Myocyte (in vitro differentiated cells): ENCODE results near the gene VWA5B2. TPM values are rescaled to one million over a fixed set of nuclear protein-coding genes. Genes with fewer than 3 reads are reported as not detected.
"Not testable (repeated sequence)": the region's sequence is repeated elsewhere in the genome, so short reads cannot be mapped to it uniquely, and the experiment has no call there.

Experiments used
- DNase-seq: peaks from one replicate; pipeline ENCODE4 v3.0.0-alpha.2; 2012; ENCODE audit warnings: low read depth
- total RNA-seq: library from RNA; depleted of rRNA; stranded (reverse); fragments of >200 nt; gene quantifications from 2 replicates; pipeline ENCODE4 v1.2.3, GENCODE V29; 2014

VWA5B2 gene
- total RNA-seq, 1 donor from 2014 or later, result not detected

DNA sequence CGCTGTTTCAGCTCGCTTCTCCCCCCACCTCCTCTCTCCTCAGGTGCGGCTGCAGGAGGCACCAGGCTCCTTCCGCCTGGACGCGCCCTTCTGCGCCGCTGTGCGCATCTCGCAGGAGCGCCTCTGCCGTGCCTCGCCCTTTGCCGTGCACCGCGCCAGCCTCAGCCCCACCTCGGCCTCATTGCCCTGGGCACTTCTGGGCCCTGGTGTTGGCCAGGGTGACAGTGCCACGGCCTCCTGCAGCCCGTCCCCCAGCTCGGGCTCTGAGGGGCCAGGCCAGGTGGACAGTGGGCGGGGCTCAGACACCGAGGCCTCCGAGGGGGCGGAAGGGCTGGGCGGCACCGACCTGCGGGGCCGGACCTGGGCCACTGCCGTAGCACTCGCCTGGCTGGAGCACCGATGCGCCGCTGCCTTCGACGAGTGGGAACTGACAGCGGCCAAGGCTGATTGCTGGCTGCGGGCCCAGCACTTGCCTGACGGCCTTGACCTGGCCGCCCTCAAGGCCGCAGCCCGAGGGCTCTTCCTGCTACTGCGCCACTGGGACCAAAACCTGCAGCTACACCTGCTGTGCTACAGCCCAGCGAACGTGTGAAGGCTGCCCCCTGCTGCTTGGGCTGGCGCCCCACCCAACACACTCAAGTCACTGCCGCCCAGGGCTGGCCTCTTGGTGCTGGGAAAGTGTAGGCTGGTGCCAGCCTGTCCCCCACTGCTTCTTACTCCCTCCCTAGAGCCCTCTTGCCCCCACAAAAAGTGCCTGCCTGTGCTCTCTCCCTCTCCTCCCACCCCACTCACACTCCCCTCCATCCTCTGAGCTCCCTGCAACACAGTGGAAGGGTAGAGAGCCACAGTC lies 12.3 kb downstream of the VWA5B2 start:
- no peak for DNase-seq

DNA sequence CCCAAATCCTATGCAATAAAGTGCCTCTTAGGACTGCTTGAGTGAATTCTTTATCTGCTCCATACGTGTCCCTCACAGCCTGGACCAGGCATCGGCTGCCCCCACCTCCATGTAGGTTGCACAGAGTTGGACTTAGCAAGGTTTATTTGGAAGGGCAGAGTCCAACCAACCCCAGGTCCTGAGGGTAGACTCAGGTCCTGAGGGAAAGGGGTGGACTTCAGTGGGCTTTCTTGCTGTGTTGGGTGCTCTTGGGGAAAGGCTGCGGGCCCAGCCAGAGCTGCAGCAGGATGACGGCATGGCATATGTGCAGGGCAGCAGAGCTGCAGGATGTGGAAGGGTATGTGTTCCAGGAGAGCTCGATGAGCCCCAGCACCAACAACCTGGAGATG lies 12.9 kb downstream of the VWA5B2 start:
- DNase-seq, result no peak

DNA sequence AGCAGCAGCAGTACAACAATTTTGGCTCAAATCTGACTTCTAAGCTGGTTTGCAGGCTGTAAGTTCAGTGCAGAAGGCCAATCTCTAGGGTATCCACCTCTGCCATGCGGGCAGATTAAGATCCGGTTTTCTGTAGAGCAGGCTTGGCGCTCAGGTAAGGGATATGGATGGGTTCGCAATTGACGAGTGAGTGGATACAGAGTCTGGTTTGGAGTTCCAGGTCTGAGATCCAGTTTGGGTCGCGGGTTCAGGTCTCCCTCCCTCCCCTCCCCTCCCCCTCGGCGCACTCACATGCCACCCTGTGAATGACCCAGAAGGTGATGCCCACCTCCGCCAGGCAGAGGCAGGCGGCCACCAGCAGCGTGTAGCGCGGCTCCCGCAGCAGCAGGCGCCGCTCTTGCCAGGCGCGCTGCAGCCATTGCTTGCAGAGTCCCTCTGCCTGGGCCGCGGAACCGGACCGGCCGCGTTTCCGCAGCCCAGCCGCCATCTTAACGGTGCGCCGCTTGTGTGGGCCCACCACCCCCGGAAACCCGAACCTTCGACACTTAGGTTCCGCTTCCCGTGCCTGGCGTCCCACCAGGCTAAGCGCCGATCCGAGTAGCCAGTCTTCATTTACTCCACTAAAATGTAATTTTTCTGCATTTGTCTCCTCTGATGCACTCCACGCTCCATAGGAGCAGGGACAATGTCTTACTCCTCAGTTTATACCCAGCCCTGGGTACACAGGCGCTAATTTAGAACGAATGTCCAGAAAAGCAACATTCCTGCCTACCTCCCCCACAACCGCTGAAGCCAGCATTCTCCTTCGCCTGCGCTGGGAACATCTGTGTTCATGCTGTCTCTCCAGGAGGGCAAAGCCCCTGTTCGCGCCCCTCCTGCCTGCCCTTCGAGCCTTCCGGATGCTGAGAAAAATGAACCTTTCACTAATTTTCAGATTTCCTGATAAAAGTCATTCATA lies 19.3 kb downstream of the VWA5B2 start, which contains the start of gene ALG3:
ALG3 (minus strand) TSS at position 509 of the 958 bp plus-strand sequence; CDS start at position 487, 22 bp downstream.
- DNase-seq, result peak; percentile 90

DNA sequence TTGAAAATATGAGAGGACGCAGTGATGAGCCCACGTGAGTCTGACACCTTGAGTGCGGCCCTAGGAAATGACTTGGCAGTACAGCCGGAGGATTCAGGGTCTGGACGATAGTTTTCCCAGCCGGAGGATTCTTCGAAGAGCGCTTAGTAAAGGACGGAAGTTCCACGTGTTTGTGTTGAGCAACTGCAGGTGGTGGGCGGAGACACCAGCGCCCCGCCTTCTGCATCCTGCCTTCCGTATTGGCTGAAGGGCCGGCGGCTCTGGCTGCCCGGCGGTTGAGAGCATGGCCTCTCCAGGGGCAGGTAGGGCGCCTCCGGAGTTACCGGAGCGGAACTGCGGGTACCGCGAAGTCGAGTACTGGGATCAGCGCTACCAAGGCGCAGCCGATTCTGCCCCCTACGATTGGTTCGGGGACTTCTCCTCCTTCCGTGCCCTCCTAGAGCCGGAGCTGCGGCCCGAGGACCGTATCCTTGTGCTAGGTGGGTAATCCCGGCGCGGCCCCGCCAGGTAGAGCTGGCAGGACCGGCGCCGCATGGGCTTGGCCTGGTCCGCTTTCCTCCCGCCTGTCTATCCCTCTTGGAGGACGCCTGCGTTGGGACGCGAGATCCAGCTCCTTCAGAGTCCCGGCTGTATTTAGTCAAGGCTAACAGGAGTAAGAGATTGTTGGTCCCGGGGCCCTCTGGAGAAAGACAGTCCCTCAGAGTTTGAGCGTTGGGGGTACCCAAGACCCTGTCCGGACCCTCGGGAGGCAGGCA lies 20.2 kb downstream of the VWA5B2 start, which contains the start of gene EEF1AKMT4:
EEF1AKMT4 (plus strand) TSS at position 261 of the 755 bp plus-strand sequence; CDS start at position 284, 23 bp downstream.
- DNase-seq, result peak; percentile 97

DNA sequence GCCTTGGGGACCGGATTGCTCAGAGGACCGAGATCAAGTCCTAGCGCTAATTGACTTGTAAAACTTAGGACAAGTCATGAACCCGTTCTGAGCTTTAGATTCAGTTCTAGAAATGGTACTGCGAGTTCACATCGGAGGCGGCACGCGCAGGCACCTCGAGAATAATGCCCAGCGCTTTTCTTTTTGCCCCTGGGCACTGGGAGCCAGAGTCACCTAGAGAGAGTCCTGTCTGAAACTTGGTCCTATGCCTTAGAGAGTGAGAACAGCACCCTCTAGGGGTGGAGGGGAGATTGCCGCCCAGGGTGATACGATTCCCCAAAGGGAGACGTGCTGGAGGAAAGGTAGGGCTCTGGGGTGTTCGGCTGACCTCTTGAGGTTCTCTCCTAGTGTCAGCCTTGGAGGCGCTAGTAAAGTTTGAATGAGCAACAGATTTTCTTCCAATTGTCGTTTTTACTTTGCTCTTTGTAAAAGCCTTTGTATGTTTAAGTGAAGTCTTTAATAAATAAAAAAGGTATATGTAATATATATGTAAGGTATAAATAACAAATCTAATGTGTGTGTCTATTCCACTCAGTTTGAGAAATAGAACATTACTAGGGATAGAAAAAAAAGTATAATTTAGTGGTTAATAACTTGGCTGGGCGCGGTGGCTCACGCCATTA lies 20.9 kb downstream of the VWA5B2 start:
- DNase-seq, result peak; percentile 93

DNA sequence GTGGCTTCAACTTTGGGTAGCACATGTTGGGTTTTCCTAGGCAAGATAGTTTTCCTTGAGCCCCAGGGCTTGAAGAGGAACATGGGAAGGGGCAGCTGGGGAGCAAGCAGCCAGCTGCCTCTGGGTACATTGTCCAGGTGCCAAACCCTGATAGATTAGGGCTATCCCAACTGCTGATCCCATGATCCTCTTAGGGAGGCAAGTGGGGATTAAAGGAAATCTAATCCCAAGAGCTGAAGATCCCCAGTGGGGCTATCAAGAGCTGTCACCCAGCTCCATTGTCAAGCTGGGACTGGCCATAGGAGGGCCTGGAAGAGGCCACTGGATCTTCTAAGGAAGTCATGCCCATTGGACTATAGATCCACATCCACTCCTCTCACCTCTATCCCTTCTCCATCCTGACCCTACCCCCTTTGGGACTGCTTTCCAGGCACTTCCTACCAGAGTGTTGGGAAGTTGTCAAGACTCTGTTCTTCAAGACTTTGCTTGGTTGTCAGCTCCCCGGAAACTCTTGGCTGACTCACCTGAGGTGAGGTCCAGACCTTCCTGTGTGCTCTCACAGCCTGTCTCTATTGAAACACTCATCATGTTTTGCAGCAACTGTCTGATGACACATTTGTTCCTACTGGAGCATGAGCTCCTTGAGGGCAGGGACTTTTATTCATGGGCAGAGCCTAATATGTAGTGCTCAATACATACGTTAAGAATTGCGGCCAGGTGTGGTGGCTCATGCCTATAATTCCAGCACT lies 26.1 kb downstream of the VWA5B2 start:
- DNase-seq, result no peak

DNA sequence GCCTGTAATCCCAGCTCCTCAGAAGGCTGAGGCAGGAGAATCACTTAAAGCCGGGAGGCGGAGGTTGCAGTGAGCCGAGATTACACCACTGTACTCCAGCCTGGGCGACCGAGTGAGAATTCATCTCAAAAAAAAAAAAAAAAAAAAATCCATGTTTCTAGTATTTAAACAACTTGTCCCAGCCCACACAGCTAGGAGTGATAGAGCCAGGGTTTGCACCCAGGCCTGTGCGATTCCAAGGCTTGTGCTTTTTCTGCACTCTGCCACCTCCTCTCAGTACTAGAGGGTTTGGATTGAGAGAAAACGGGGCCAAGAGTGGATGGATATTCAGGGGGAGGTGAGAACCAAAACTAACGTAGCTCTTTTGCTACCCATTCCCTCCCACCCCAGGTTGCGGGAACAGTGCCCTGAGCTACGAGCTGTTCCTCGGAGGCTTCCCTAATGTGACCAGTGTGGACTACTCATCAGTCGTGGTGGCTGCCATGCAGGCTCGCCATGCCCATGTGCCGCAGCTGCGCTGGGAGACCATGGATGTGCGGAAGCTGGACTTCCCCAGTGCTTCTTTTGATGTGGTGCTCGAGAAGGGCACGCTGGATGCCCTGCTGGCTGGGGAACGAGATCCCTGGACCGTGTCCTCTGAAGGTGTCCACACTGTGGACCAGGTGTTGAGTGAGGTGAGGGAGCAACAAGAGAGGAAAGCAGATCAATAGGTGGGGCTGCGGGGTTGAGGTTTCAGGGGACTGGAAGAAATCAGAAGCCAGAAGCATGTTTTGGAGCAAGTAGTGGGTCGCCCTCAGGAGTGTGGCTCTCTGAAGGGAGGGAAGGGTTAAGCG lies 27.9 kb downstream of the VWA5B2 start:
- DNase-seq, result no peak

DNA sequence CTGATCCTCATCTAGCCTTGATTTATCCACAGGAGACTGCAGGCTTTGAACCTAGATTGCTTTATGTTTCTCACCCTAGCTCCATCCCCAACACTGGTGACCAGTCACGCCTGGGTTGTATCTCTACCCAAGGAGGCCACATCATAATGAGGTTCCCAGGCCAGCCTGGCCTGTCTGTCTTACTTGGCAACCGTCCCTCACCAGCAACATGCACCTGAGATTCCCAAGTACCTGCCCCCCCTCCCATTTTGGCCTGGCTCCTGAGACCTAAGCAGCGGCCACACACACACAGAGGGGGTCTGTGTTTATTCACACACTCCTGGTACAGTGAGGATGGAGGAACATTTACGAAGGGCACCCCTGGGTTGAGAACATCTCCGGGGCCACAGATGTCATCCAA lies 29.5 kb downstream of the VWA5B2 start:
- DNase-seq, result no peak

DNA sequence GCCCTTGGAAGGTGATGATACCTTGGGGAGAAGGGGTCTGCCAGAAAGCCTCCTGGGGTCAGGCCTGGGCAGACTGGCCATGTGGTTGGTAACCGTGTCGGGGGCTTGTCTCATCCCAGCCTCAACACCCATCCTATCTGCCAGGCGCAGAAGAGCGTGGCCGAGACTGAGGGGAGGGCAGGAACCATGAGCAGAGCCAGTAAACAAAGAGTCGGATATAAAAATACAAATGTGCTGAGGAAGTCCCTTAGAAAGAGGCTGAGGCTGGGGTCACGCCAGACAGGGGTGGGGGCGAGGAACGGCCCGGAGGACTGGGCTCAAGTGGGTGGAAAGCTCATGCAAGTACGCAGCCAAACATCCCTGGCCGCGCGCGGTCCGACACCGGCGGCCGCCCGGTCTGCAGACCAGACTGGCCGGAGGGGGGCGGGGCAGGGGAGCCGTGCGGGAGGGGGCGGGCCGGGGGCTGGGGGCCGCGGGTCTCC lies 30.1 kb downstream of the VWA5B2 start:
- no peak for DNase-seq

DNA sequence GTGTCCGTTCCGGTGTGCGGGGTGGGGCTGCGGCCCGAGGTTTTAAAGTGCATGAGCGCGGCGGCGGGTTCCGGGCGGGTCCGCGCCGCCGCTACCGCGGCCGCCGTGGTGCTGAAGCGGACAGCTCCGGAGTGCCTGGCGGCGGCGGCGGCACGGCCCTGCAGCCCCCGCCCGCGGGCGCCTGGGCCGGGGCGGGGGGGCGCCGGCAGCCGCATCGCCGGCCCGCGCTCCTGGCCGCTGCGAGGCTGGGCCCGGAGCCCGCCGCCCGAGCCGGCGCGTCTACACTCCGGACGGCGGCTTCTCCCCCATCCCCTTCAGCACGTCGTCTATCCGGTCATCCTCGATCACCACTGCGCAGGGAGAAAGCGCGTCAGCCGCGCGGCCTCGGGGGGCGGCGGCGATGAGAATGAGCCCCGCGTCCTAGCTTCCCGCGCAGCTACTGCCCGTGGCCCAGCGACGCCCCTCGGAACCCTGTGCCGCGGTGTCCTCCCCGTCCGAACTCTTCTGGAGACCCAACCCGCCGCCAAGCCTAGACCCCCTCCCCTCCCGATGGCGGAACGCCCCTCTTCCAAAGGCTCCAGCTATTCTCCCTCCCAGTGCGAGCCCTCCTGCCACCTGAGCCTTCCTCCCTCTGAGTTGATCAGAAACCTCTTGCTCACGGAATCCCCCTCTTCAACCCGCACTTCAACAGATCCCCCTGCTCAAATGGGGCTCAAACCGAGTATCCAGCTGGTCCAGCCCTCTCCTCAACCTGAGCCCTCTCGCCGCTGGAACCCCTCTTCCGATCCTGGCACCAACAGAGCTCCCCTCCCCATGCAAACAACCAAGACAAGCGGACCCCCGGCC lies 30.7 kb downstream of the VWA5B2 start:
- peak; percentile 33 for DNase-seq

DNA sequence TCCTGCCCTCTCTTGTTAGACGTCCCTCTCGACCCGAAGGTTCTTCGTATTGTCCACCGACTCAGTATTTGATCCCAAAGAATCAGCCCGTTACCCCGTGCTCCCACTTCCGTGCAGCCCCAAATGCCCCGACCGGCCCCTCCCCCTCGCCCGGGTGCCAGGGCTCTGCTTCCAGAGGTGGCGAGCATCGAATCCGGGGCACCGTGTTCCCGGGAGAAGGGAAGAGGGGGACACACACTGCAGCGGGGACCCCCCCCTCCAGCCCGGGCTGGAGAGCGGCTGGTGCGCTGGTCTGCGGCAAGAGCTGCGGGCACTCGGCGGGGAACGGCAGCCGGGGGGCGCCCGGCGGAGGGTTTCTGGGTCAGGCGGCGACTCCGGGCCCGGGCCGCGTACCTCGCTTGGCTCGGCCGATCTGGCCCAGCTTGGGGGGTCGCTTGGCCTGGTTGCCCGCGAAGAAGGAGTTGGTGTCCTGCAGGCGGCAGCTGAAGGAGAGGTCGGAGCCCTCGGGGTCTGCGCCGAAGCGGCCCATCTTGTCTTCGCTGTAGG lies 31.4 kb downstream of the VWA5B2 start:
- no peak for DNase-seq

DNA sequence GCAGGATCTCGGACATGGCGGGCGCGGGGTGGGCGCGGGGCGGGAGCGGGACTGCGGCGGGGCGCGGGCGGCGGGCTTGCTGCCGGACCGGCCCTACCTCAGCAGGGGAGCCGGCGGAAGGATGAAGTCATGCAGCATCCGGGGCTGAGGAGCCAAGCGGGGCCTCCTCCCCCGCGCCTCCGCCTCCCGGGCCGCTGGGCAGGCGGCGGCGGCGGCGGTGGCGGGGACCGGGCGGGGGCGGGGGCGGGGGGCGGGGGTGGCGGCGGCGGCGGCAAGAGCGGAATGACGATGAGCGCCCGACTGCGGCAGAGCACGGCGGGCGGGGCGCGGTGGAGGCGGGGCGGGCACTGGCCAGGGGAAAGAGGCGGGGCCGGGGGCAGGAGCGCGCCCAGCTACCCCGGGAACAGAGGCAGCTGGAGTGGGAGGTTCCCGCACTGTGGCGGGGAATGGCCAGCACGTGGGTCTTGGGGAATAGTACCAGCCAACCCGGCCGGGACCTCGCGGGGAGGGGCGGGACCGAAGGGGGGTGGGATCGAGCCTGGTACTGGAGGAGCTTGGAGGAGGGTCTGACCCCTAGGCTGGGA lies 32.0 kb downstream of the VWA5B2 start, which contains the start of gene CAMK2N2:
CAMK2N2 (minus strand) TSS at position 284 of the 584 bp plus-strand sequence; CDS start at position 16, 268 bp downstream.
- DNase-seq, result peak; percentile 82

DNA sequence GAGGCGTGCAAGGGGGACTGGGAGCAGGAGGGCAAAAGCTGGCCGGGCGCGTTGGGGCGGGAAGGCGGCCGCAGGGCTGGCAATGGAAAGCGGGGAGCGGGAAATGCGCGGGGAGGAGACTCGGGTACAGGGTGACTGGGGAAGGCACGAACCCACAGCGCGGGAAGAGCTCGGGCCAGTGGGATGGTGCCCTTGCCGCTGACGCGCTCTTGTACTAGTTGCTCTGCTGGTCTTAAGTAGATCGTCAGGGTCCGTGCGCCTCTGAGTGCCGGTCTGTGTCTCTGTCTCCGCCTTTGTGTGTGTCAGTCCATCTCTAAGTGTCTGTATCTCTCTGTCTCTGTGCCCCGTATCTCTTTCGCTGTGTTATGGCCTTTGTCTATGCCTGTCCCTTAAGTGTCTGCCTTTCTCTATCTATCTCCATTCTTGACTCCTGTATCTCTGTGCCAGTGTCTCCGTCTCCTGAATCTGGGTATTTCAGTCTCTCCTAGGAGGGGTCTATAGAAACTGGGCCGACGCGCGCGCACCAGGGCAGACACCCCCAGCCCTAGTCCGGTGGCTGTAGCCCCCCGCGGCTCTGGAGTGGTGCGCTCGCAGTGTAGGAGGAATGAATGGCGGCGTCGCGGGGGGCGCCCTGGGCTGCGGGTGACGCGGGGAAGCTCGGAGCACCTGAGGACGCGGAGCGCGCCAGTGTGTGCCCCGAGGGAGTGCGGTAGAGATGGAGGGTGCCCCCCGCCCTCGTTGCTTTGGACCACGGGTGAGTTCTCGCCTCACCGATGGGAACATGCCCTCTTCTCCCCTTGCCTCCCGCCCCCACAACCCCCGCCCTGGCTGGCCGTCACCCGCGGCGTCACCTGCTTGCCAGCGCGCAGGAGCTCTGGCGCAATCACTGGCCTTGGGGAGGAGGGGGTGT lies 32.7 kb downstream of the VWA5B2 start:
- no peak for DNase-seq

DNA sequence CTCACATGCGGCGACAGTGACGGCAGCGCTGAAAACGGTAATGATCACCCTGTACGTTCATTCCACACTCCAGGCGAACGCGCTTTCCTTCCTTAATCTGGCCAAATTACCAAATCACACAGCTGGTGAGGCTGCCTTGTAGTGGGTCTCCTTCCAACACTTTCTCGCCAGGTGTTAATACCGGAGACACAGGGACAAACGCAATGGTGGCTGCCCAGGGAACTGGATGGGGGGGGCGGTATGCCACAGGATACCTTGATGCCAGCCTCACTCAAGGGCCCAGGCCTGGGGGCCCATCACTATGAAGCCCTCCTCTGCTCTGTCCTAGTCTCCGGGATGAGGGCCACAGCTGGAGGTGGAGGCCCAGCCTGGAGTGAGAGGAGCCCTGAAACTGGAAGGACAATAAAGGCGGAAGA lies 33.4 kb downstream of the VWA5B2 start:
- DNase-seq, result no peak

DNA sequence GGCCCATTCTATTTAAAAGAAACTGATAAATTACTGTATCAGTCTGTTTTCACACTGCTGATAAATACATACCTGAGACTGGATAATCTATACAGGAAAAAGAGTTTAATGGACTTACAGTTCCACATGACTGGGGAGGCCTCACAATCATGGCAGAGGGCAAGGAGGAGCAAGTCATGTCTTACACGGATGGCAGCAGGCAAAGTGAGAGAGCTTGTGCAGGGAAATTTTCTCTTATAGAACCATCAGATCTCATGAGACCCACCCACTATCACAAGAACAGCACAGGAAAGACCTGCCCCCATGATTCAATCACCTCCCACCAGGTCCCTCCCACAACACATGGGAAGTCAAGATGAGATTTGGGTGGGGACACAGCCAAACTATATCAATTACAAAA lies 37.9 kb downstream of the VWA5B2 start:
- DNase-seq, result not testable (repeated sequence)

DNA sequence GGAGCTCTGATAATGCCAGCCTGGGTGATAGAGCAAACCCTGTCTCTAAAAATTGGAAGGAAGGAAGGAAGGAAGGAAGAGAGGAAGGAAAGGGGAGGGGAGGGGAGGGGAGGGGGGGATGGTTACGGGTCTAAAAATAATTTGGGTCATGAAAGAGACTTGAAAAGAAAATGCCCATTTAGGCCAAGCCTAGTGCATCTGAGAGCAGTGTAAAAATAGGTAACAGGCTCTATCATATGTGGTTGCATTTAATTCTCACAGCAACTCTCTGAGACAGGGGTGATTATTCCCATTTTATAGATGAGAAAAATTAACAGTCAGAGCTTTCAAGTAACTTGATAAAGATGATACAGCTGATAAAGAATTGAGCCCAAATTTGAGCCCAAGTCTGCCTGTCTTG lies 42.9 kb downstream of the VWA5B2 start:
- DNase-seq, result no peak
